A549 (cell line): Measurements from ENCODE around the gene AKAP8L.

Experiments
- CBX2 ChIP-seq: fragments of 200-600 bp; sonication (generic); IDR thresholded peaks from 2 replicates; pipeline ENCODE4 v1.6.1; 2016; ENCODE audit warnings: low read depth, mild to moderate bottlenecking, borderline replicate concordance
- CEBPB ChIP-seq, 2 experiments: fragments of >200 bp in 1 of 2; sonication (Bioruptor Twin) in 1 of 2; formaldehyde crosslinking in 1 of 2; IDR thresholded peaks; 2 replicates each; pipeline ENCODE4 v1.6.1; 2012 to 2016
- CHD4 ChIP-seq: fragments of 200-600 bp; sonication (generic); IDR thresholded peaks from 2 replicates; pipeline ENCODE4 v1.6.1; 2016; ENCODE audit warnings: antibody characterized with exemption, mild to moderate bottlenecking, borderline replicate concordance
- CTCF ChIP-seq: fragments of >200 bp; sonication (Bioruptor Twin); formaldehyde crosslinking; IDR thresholded peaks from 3 replicates; pipeline ENCODE4 v1.5.1; 2016
- EP300 ChIP-seq, 2 experiments: fragments of >200 bp; sonication (Bioruptor Twin); formaldehyde crosslinking; IDR thresholded peaks; 2 replicates in 1 of 2; 3 replicates in 1 of 2; pipeline ENCODE4 v1.6.1; 2016 to 2017
- MAFK ChIP-seq: fragments of 450-650 bp; IDR thresholded peaks from 2 replicates; pipeline ENCODE4 v1.6.1; 2014; ENCODE audit not compliant: partially characterized antibody
- MAX ChIP-seq: IDR thresholded peaks from 2 replicates; pipeline ENCODE4 v1.6.1; 2012
- PBX3 ChIP-seq: IDR thresholded peaks from 2 replicates; pipeline ENCODE4 v1.6.1; 2012
- POLR2A ChIP-seq: IDR thresholded peaks from 2 replicates; pipeline ENCODE4 v1.6.1; 2012; ENCODE audit warnings: mild to moderate bottlenecking, low read length
- POLR2AphosphoS2 ChIP-seq: conservative IDR thresholded peaks from 2 replicates; pipeline ENCODE4 v1.6.1; 2012; ENCODE audit warnings: low read length, improper control_type of control experiment, inconsistent platforms
- RAD21 ChIP-seq, 2 experiments: fragments of >200 bp in 1 of 2; sonication (Bioruptor Twin) in 1 of 2; formaldehyde crosslinking in 1 of 2; IDR thresholded peaks in 1 of 2; conservative IDR thresholded peaks in 1 of 2; 2 replicates in 1 of 2; 3 replicates in 1 of 2; pipeline ENCODE4 v1.6.1; 2012 to 2018; ENCODE audit warnings: inconsistent platforms in 1 of 2
- SREBF2 ChIP-seq: fragments of 450-650 bp; IDR thresholded peaks from 2 replicates; pipeline ENCODE4 v1.6.1; 2014; ENCODE audit warnings: mild to moderate bottlenecking, moderate library complexity
- ZFP36 ChIP-seq: fragments of 450-650 bp; IDR thresholded peaks from 2 replicates; pipeline ENCODE4 v1.6.1; 2014; ENCODE audit warnings: borderline replicate concordance; ENCODE audit not compliant: partially characterized antibody
- TF ChIP-seq, protein P1 (sequence below): fragments of 200-600 bp; sonication (generic); IDR thresholded peaks from 2 replicates; pipeline ENCODE4 v1.6.1; 2016; ENCODE audit warnings: antibody characterized with exemption, mild to moderate bottlenecking, moderate library complexity

DNA sequence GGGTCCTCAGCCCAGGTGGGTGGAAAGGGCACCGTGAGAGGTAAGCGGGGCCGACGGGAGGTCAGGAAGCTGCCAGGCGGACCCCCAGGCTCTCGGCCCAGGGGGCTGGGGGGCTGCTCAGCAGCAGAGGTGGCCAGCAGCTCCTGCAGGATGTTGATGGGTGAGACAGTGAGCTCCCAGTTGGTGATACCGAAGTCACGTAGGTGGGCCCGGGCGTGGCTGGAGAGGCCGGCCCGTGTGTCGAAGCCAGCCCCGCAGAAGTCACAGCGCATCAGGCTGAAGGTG, 18.0 kb upstream of the AKAP8L start:
- no peak for TF ChIP-seq CBX2
- no peak for TF ChIP-seq CTCF
- no peak for TF ChIP-seq EP300 (IDR thresholded peaks at IDR 0.05)
- no peak for TF ChIP-seq MAFK
- no peak for TF ChIP-seq POLR2A
- TF ChIP-seq ZFP36, result no peak
- TF ChIP-seq POLR2AphosphoS2, result no peak
- TF ChIP-seq MAX, result no peak
- TF ChIP-seq RAD21 (conservative IDR thresholded peaks at IDR 0.05 in 1 of 2, IDR thresholded peaks at IDR 0.05 in 1 of 2), result no peak
- TF ChIP-seq PBX3, result no peak
- no peak for TF ChIP-seq CHD4
- TF ChIP-seq CEBPB (IDR thresholded peaks at IDR 0.05), result no peak
- no peak for TF ChIP-seq SREBF2
- TF ChIP-seq, protein P1, sequence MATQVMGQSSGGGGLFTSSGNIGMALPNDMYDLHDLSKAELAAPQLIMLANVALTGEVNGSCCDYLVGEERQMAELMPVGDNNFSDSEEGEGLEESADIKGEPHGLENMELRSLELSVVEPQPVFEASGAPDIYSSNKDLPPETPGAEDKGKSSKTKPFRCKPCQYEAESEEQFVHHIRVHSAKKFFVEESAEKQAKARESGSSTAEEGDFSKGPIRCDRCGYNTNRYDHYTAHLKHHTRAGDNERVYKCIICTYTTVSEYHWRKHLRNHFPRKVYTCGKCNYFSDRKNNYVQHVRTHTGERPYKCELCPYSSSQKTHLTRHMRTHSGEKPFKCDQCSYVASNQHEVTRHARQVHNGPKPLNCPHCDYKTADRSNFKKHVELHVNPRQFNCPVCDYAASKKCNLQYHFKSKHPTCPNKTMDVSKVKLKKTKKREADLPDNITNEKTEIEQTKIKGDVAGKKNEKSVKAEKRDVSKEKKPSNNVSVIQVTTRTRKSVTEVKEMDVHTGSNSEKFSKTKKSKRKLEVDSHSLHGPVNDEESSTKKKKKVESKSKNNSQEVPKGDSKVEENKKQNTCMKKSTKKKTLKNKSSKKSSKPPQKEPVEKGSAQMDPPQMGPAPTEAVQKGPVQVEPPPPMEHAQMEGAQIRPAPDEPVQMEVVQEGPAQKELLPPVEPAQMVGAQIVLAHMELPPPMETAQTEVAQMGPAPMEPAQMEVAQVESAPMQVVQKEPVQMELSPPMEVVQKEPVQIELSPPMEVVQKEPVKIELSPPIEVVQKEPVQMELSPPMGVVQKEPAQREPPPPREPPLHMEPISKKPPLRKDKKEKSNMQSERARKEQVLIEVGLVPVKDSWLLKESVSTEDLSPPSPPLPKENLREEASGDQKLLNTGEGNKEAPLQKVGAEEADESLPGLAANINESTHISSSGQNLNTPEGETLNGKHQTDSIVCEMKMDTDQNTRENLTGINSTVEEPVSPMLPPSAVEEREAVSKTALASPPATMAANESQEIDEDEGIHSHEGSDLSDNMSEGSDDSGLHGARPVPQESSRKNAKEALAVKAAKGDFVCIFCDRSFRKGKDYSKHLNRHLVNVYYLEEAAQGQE, result no peak
